ENCODE measurements around the gene P4HA3. TPM values are rescaled to one million over a fixed set of nuclear protein-coding genes. Genes with fewer than 3 reads are reported as not detected.

The P4HA3 gene
- polyA plus RNA-seq, 3 donors = 0.07 TPM; not detected in 2

DNA sequence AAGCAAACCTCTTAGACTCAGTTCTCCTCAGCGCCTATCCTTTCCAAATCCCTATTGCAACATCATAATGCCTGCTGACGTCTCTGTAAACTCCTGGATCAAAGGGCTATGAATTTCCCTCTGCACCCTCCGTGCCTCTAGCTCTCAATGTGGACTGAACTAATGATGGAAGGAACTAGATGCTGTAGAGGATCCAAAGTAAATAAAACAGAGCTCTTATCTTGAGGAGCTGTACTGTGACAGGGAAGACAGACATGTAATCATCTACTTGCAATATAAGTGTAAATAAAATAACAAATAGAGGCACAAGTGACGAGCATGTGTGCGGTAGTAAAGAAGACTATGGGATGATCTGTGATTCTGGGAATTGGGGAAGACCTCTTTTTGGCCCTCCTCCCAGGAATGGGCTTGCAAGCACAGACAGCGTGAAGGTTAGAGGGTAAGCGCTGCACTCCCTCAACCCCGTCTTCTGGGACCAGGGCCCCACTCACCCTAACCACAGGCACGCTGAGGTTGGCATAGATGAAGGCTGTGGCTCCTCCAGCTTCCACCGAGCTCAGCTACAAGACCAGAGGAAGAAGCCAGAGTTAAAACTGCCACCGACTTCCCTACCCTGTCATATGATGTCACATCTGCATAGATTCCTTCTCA, 42.2 kb downstream of the P4HA3 start:
- Histone ChIP-seq H3K9me3 (replicated peaks in 1 of 2; ENCODE audit: control insufficient read depth in 1 of 2, insufficient read depth in 1 of 2, low read length in 2 of 2) (no peaks in the 10 kb centered on the region), H3K79me2 (ENCODE audit: insufficient read depth, low read length) (no peaks in the 10 kb centered on the region), H2AFZ (ENCODE audit: insufficient read depth, low read depth, low read length, poor library complexity, severe bottlenecking) (no peak overlapping the region), H3K27ac (ENCODE audit: low read depth in 1 of 2, low read length in 2 of 2) (no peak overlapping the region), H3K9ac (ENCODE audit: insufficient read depth, low read length, poor library complexity, severe bottlenecking) (no peak overlapping the region), H3K4me2 (replicated peaks; ENCODE audit: extremely low read depth, low read length, poor library complexity, severe bottlenecking) (no peak overlapping the region), H4K20me1 (ENCODE audit: insufficient read depth, low read length) (no peaks in the 10 kb centered on the region), H3K27me3 (ENCODE audit: control insufficient read depth in 2 of 2, insufficient read depth in 2 of 2, low read length in 2 of 2) (peaks cover 0 to 2% of the 10 kb centered on the region in 2 donors), H3K4me3 (replicated peaks in 1 of 3; ENCODE audit: low read depth in 2 of 3, low read length in 3 of 3) (no peak overlapping the region), H3K36me3 (replicated peaks in 1 of 2; ENCODE audit: control insufficient read depth in 1 of 2, insufficient read depth in 2 of 2, low read length in 2 of 2) (no peaks in the 10 kb centered on the region), H3K4me1 (ENCODE audit: control insufficient read depth in 1 of 2, insufficient read depth in 2 of 2, low read length in 2 of 2) (no peaks in the 10 kb centered on the region)
- 0% methylated on average over 3 of the region's 11 CpGs for WGBS (ENCODE audit: insufficient coverage)
- H3K36me3 Mint-ChIP-seq = no peaks in the 10 kb centered on the region
- intact Hi-C loops (cut with micrococcal nuclease) = no loop called here
- no peak for TF ChIP-seq CTCF (IDR thresholded peaks at IDR 0.05)
- H3K4me1 Mint-ChIP-seq = peaks cover 4% of the 10 kb centered on the region
- H3K9me3 Mint-ChIP-seq = no peaks in the 10 kb centered on the region
- H3K27me3 Mint-ChIP-seq (ENCODE audit: low read depth in 3 of 3) = peaks cover 0 to 2% (median 0%) of the 10 kb centered on the region in 3 donors
- H3K4me3 Mint-ChIP-seq = no peak overlapping the region
- no peak overlapping the region for H3K27ac Mint-ChIP-seq
- no peak for DNase-seq

DNA sequence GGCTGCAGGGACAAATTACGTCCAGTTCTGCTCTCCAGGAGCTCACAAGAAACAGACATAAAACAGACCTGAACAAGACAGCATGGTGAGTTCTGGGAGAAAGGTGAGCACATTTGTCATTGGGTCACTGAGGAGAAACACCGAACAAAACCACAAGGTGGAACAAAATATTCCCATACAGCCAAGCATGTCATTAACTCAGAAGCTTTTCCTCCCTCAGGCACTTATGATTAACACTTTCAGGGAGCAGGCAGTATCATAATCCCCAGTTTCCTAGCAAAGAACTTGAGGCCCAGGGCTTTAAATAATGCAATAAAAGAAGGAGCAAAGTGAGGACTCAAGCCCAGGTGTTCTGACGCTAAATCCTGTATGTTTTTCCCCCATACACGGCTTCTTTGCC, 43.0 kb downstream of the P4HA3 start:
- H3K27ac Mint-ChIP-seq = no peak overlapping the region
- Histone ChIP-seq H3K4me2 (replicated peaks; ENCODE audit: extremely low read depth, low read length, poor library complexity, severe bottlenecking) (no peak overlapping the region), H3K4me1 (ENCODE audit: control insufficient read depth in 1 of 2, insufficient read depth in 2 of 2, low read length in 2 of 2) (no peaks in the 10 kb centered on the region), H3K27ac (ENCODE audit: low read depth in 1 of 2, low read length in 2 of 2) (no peak overlapping the region), H4K20me1 (ENCODE audit: insufficient read depth, low read length) (no peaks in the 10 kb centered on the region), H3K9me3 (replicated peaks in 1 of 2; ENCODE audit: control insufficient read depth in 1 of 2, insufficient read depth in 1 of 2, low read length in 2 of 2) (no peaks in the 10 kb centered on the region), H3K36me3 (replicated peaks in 1 of 2; ENCODE audit: control insufficient read depth in 1 of 2, insufficient read depth in 2 of 2, low read length in 2 of 2) (no peaks in the 10 kb centered on the region), H3K27me3 (ENCODE audit: control insufficient read depth in 2 of 2, insufficient read depth in 2 of 2, low read length in 2 of 2) (peaks cover 0 to 2% of the 10 kb centered on the region in 2 donors), H3K4me3 (replicated peaks in 1 of 3; ENCODE audit: low read depth in 2 of 3, low read length in 3 of 3) (no peak overlapping the region), H3K9ac (ENCODE audit: insufficient read depth, low read length, poor library complexity, severe bottlenecking) (no peak overlapping the region), H2AFZ (ENCODE audit: insufficient read depth, low read depth, low read length, poor library complexity, severe bottlenecking) (no peak overlapping the region), H3K79me2 (ENCODE audit: insufficient read depth, low read length) (no peaks in the 10 kb centered on the region)
- 88% methylated on average over 2 of the region's 4 CpGs for WGBS (ENCODE audit: insufficient coverage)
- H3K9me3 Mint-ChIP-seq = no peaks in the 10 kb centered on the region
- H3K36me3 Mint-ChIP-seq = no peaks in the 10 kb centered on the region
- peaks cover 4% of the 10 kb centered on the region for H3K4me1 Mint-ChIP-seq
- no peak overlapping the region for H3K4me3 Mint-ChIP-seq
- intact Hi-C loops (cut with micrococcal nuclease) = no loop called here
- H3K27me3 Mint-ChIP-seq (ENCODE audit: low read depth in 3 of 3) = no peaks in the 10 kb centered on the region
- DNase-seq = no peak
- no peak for TF ChIP-seq CTCF (IDR thresholded peaks at IDR 0.05)
